HG03575 (cell line): ENCODE measurements around the gene TTBK2.

Source experiments
- ATAC-seq: cut with Tn5 transposase; IDR thresholded peaks from one replicate; pipeline ENCODE4 v1.9.1; 2021; ENCODE audit not compliant: unreplicated experiment, insufficient number of reproducible peaks, low FRiP score; ENCODE audit errors: extremely low read depth

Gene TTBK2

GRCh38 chr15:42735382-42736165, 185.0 kb downstream of the TTBK2 start:
- no peak for ATAC-seq

GRCh38 chr15:42734076-42734672, 186.4 kb downstream of the TTBK2 start:
- ATAC-seq = no peak

GRCh38 chr15:42733027-42733426, 187.6 kb downstream of the TTBK2 start:
- no peak for ATAC-seq

GRCh38 chr15:42732095-42732827, 188.3 kb downstream of the TTBK2 start:
- ATAC-seq = no peak

- no peak for ATAC-seq
Observed at GRCh38 chr15:42731461-42731860, 189.1 kb downstream of the TTBK2 start.

GRCh38 chr15:42730536-42730935, 190.0 kb downstream of the TTBK2 start:
- ATAC-seq = no peak

GRCh38 chr15:42730135-42730534, 190.4 kb downstream of the TTBK2 start:
- ATAC-seq = no peak

GRCh38 chr15:42729409-42729808, 191.2 kb downstream of the TTBK2 start:
- no peak for ATAC-seq

GRCh38 chr15:42728972-42729371, 191.6 kb downstream of the TTBK2 start:
- ATAC-seq = no peak

GRCh38 chr15:42728560-42728959, 192.0 kb downstream of the TTBK2 start:
- ATAC-seq = no peak

GRCh38 chr15:42727750-42728381, 192.7 kb downstream of the TTBK2 start:
- ATAC-seq = no peak

- no peak for ATAC-seq
Observed at GRCh38 chr15:42726114-42726513, 194.5 kb downstream of the TTBK2 start.

- no peak for ATAC-seq
Observed at GRCh38 chr15:42725331-42725903, 195.2 kb downstream of the TTBK2 start.

- no peak for ATAC-seq
Observed at GRCh38 chr15:42724276-42724675, 196.3 kb downstream of the TTBK2 start.

GRCh38 chr15:42723068-42723467, 197.5 kb downstream of the TTBK2 start:
- no peak for ATAC-seq

GRCh38 chr15:42721916-42722315, 198.7 kb downstream of the TTBK2 start:
- no peak for ATAC-seq

GRCh38 chr15:42721016-42721415, 199.6 kb downstream of the TTBK2 start:
- no peak for ATAC-seq

GRCh38 chr15:42720071-42720470, 200.5 kb downstream of the TTBK2 start:
- ATAC-seq = no peak

GRCh38 chr15:42719043-42719442, 201.5 kb downstream of the TTBK2 start:
- ATAC-seq = no peak
